Adrenal gland (tissue), 12 donors: Measurements from ENCODE around the gene HMGXB3. TPM values are rescaled to one million over a fixed set of nuclear protein-coding genes. Genes with fewer than 3 reads are reported as not detected.

ENCODE experiments used
- DNase-seq, 7 donors: peaks; one replicate each; pipeline ENCODE4 v3.0.0-alpha.2; 2019 to 2020
- H3K27ac ChIP-seq, 5 donors: fragments of 200-600 bp; sonication (generic) in 4 of 5; 1 replicate in 3 of 5; 2 replicates in 2 of 5; pipeline versions ENCODE4 v1.5.1 to v1.8.0; 2016 to 2020; ENCODE audit warnings: mild to moderate bottlenecking in 1 of 5
- H3K27me3 ChIP-seq: fragments of 200-600 bp; 2 replicates; pipeline ENCODE4 v1.8.0; 2021
- H3K36me3 ChIP-seq, 2 donors: fragments of 200-600 bp; replicated peaks in 1 of 2; 1 replicate in 1 of 2; 2 replicates in 1 of 2; pipeline versions ENCODE4 v1.5.1 to v1.8.0; 2018 to 2022
- H3K4me1 ChIP-seq, 2 donors: fragments of 200-600 bp; replicated peaks in 1 of 2; 1 replicate in 1 of 2; 2 replicates in 1 of 2; pipeline versions ENCODE4 v1.5.1 to v1.8.0; 2018 to 2021
- H3K4me3 ChIP-seq, 4 donors: fragments of 200-600 bp; sonication (generic) in 3 of 4; one replicate each; pipeline ENCODE4 v1.5.1; 2016 to 2018
- H3K9me3 ChIP-seq, 3 donors: fragments of 200-600 bp; sonication (generic) in 1 of 3; replicated peaks in 1 of 3; 1 replicate in 2 of 3; 2 replicates in 1 of 3; pipeline versions ENCODE4 v1.5.1 to v1.8.0; 2016 to 2021
- POLR2A ChIP-seq, 2 donors: fragments of 450-650 bp; IDR thresholded peaks; one replicate each; pipeline ENCODE4 v1.6.1; 2017; ENCODE audit warnings: antibody characterized with exemption in 2 of 2, mild to moderate bottlenecking in 2 of 2, moderate library complexity in 1 of 2
- WGBS, 4 donors: extraction: QIAGEN DNeasy Blood & Tissue Kit in 2 of 4; methylation state at CpG; one replicate each; pipeline versions ENCODE4 v1.1.5 to v1.1.7; 2013 to 2017; 5-methylcytosine and 5-hydroxymethylcytosine counted together
- intact Hi-C, 2 donors: fragments of 100-400 bp; cut with DNase I; formaldehyde crosslinking; loops; one replicate each; pipeline versions ENCODE4 v1.14.1 to v1.15.0; 2022 to 2023
- polyA plus RNA-seq, 3 donors: library from polyadenylated mRNA; stranded (reverse); fragments of 200-250 nt in 2 of 3; fragments of 350-450 nt in 1 of 3; fragmentation: Illumina TruSeq in 1 of 3; extraction: RNeasy Lipid Tissue Mini Kit (QIAGEN cat#74804) in 1 of 3; gene quantifications; one replicate each; pipeline ENCODE4 v1.2.3, GENCODE V29; 2013 to 2014
- total RNA-seq, 9 donors: library from RNA; depleted of rRNA in 4 of 9; stranded (reverse); fragments of >200 nt in 4 of 9; fragments of 120-200 nt in 1 of 9; fragmentation: NEBNext Ultra II Directional in 1 of 9; extraction: Animal tissue kit (Norgen Biotek cat#: 25700) in 1 of 9; gene quantifications; one replicate each; pipeline versions ENCODE4 v1.1.0 to v1.2.4, GENCODE V29; 2013 to 2023
- TF ChIP-seq, protein P1 (sequence below), 6 experiments: fragments of 450-650 bp in 4 of 6; fragments of 200-600 bp in 2 of 6; sonication (generic) in 1 of 6; IDR thresholded peaks; 1 replicate in 5 of 6; 2 replicates in 1 of 6; pipeline versions ENCODE4 v1.5.1 to v1.8.0; 2016 to 2021; ENCODE audit warnings: antibody characterized with exemption in 6 of 6, mild to moderate bottlenecking in 2 of 6, moderate library complexity in 1 of 6
- donor health status: healthy with polysubstance abuse.
- donor health status: Bipolar disorder and iron deficiency.
- donor health status: DM: yes; HTN: yes; CAD: no.
- donor health status: DM: no; HTN: no; CAD: no.
- donor health status: DM: no; HTN: no; CAD: no.
- donor health status: DM: yes; HTN: yes; CAD: no.

The HMGXB3 gene
- total and polyA plus RNA-seq, 12 donors, result 22.8 to 56.5 (median 36.1) TPM

- H3K4me3 ChIP-seq, result no peak overlapping the region
- no peak for DNase-seq
- H3K27me3 ChIP-seq, result no peaks in the 10 kb centered on the region
- H3K27ac ChIP-seq, result no peak overlapping the region
- WGBS, 4 donors, result 57 to 63% (median 58%) methylated on average over 4 of the region's 4 CpGs
- no peaks in the 10 kb centered on the region for H3K9me3 ChIP-seq
- intact Hi-C loops, result no loop called here
- no peaks in the 10 kb centered on the region for H3K36me3 ChIP-seq
- peaks cover 13% of the 10 kb centered on the region in 2 donors for H3K4me1 ChIP-seq
- TF ChIP-seq, protein P1, sequence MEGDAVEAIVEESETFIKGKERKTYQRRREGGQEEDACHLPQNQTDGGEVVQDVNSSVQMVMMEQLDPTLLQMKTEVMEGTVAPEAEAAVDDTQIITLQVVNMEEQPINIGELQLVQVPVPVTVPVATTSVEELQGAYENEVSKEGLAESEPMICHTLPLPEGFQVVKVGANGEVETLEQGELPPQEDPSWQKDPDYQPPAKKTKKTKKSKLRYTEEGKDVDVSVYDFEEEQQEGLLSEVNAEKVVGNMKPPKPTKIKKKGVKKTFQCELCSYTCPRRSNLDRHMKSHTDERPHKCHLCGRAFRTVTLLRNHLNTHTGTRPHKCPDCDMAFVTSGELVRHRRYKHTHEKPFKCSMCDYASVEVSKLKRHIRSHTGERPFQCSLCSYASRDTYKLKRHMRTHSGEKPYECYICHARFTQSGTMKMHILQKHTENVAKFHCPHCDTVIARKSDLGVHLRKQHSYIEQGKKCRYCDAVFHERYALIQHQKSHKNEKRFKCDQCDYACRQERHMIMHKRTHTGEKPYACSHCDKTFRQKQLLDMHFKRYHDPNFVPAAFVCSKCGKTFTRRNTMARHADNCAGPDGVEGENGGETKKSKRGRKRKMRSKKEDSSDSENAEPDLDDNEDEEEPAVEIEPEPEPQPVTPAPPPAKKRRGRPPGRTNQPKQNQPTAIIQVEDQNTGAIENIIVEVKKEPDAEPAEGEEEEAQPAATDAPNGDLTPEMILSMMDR (IDR thresholded peaks at IDR 0.05), result no peak
- TF ChIP-seq POLR2A (IDR thresholded peaks at IDR 0.05), result no peak
These were observed 31.2 kb upstream of the HMGXB3 start for GRCh38 chr5:149969181-149969930.

DNA sequence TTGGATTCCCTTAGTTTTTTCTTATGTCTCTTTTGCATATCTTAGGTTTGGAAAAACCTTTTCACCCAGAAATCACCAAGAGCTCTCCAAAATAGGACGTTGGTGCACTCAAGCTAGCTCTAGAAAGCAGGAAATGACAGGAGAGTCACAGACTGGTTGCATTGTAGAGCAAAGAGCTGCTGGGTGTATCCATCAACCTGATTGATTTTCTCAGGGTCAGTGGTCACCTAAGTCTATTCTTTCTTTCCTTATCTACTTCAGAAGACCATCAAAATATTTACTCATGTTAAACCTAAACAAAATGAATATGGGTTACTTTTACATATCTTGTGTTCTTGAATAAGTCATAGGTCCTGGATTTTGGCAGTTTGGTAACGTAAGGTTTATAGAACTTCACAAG lies 25.1 kb upstream of the HMGXB3 start:
- WGBS, 4 donors, result 58 to 65% (median 61%) methylated on average over 2 of the region's 2 CpGs
- no peaks in the 10 kb centered on the region for H3K9me3 ChIP-seq
- intact Hi-C loops, result no loop called here
- H3K36me3 ChIP-seq, result peaks cover 0 to 18% of the 10 kb centered on the region in 2 donors
- DNase-seq, result no peak
- H3K27me3 ChIP-seq, result no peaks in the 10 kb centered on the region
- H3K4me1 ChIP-seq, result no peaks in the 10 kb centered on the region
- H3K27ac ChIP-seq, result no peak overlapping the region
- no peak for TF ChIP-seq POLR2A (IDR thresholded peaks at IDR 0.05)
- TF ChIP-seq, protein P1 (IDR thresholded peaks at IDR 0.05), result no peak
- no peak overlapping the region for H3K4me3 ChIP-seq

- no peaks in the 10 kb centered on the region for H3K4me1 ChIP-seq
- WGBS, 4 donors, result 76 to 89% (median 82%) methylated on average over 1 of the region's 1 CpG
- peaks cover 0 to 33% of the 10 kb centered on the region in 2 donors for H3K36me3 ChIP-seq
- intact Hi-C loops, result loop anchor here in 1 of 2 donors (10.0 kb wide), 1 partner anchor 345 kb away; no protein-coding TSS in a partner anchor
- H3K27me3 ChIP-seq, result no peaks in the 10 kb centered on the region
- no peak overlapping the region for H3K27ac ChIP-seq
- TF ChIP-seq, protein P1 (IDR thresholded peaks at IDR 0.05), result no peak
- no peak for TF ChIP-seq POLR2A (IDR thresholded peaks at IDR 0.05)
- no peak for DNase-seq
- no peaks in the 10 kb centered on the region for H3K9me3 ChIP-seq
- H3K4me3 ChIP-seq, result no peak overlapping the region
These were observed 20.6 kb upstream of the HMGXB3 start for GRCh38 chr5:149979896-149980295.

- no peaks in the 10 kb centered on the region for H3K4me1 ChIP-seq
- H3K27ac ChIP-seq, result no peak overlapping the region
- H3K4me3 ChIP-seq, result no peak overlapping the region
- no peaks in the 10 kb centered on the region for H3K9me3 ChIP-seq
- intact Hi-C loops, result loop anchor here in 1 of 2 donors (10.0 kb wide), 1 partner anchor 346 kb away; no protein-coding TSS in a partner anchor
- H3K36me3 ChIP-seq, result peaks cover 0 to 33% of the 10 kb centered on the region in 2 donors
- no peak for TF ChIP-seq POLR2A (IDR thresholded peaks at IDR 0.05)
- TF ChIP-seq, protein P1 (IDR thresholded peaks at IDR 0.05), result no peak
- 87 to 99% (median 92%) methylated on average over 3 of the region's 3 CpGs for WGBS, 4 donors
- no peaks in the 10 kb centered on the region for H3K27me3 ChIP-seq
- DNase-seq, result no peak
These were observed 19.3 kb upstream of the HMGXB3 start for GRCh38 chr5:149981206-149981605.
